ENCODE results near the gene PAX2. TPM values are rescaled to one million over a fixed set of nuclear protein-coding genes. Genes with fewer than 3 reads are reported as not detected.

The PAX2 gene
- total and polyA plus RNA-seq, 2 of the 8 experiments (the other 6 are each of a cell fraction or from before 2014, with no cell fraction given), result 0.02 TPM; not detected in 1

- TF ChIP-seq TAF1 (IDR thresholded peaks at IDR 0.05; ENCODE audit: low read depth, low read length) (no peak), POLR2AphosphoS5 (IDR thresholded peaks at IDR 0.05; ENCODE audit: low read depth, low read length) (no peak), MAFK (IDR thresholded peaks at IDR 0.05; ENCODE audit: low read depth, low read length) (no peak), EP300 (IDR thresholded peaks at IDR 0.05; ENCODE audit: borderline replicate concordance in 1 of 2, low read depth in 2 of 2, low read length in 2 of 2) (no peak), RAD21 (IDR thresholded peaks at IDR 0.05 in 1 of 2, conservative IDR thresholded peaks at IDR 0.05 in 1 of 2; ENCODE audit: low read depth in 2 of 2, low read length in 2 of 2) (no peak), TBP (IDR thresholded peaks at IDR 0.05; ENCODE audit: low read depth, low read length) (no peak)
These were observed 64.9 kb downstream of the PAX2 start (continued) for GRCh38 chr10:100810091-100810834.

All from H1 (cell line).